ENCODE measurements around the gene S100A1. TPM values are rescaled to one million over a fixed set of nuclear protein-coding genes. Genes with fewer than 3 reads are reported as not detected.

Gene S100A1
- total RNA-seq, 1 experiment from 2014 or later: 1.3 TPM

DNA sequence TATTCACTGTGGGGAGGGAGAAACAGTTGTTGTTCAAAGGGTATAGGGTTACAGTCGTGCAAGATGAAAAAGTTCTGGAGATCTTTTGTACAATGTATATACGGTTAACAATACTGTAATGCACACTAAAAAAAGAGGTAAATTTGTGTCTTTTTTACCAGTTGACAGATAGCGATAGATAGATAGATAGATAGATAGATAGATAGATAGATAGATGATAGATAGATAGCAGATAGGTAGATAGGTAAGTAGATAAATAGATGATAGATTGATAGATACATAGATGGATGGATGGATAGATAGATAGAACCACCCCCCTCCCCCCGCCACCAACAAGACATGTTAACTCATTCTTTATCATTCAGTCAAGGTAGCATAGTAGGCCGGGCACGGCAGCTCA, 25.5 kb upstream of the S100A1 start (continued):
- TF ChIP-seq, protein P1, sequence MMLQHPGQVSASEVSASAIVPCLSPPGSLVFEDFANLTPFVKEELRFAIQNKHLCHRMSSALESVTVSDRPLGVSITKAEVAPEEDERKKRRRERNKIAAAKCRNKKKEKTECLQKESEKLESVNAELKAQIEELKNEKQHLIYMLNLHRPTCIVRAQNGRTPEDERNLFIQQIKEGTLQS (CRISPR knock-in tag; conservative IDR thresholded peaks at IDR 0.05): no peak
- TF ChIP-seq PRRX2 (CRISPR knock-in tag; IDR thresholded peaks at IDR 0.05) (no peak), MYBL2 (CRISPR knock-in tag; IDR thresholded peaks at IDR 0.05) (no peak), TEAD1 (CRISPR knock-in tag; IDR thresholded peaks at IDR 0.05) (no peak), ELF4 (CRISPR knock-in tag; IDR thresholded peaks at IDR 0.05; ENCODE audit: low read depth) (no peak)

DNA sequence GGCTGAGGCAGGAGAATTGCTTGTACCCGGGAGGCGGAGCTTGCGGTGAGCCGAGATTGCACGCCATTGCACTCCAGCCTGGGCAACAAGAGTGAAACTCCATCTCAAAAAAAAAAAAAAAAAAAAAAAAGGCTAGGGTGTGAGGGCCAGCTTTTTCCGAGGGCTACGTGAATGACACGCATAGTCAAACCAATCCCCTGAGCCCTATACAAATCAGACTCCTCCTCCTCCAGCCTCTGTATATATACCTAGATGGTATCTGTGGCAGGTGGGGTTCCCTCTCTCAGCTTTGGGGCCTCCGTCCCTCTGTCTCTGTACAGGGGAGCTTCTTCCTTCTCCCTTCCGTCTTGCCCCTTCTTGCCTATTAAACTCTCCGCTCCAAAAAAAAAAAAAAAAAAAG, 22.0 kb upstream of the S100A1 start:
- Mint-ChIP-seq H3K27ac (no peak overlapping the region), H3K4me3 (no peak overlapping the region), H3K4me1 (peaks cover 41% of the 10 kb centered on the region), H3K36me3 (no peaks in the 10 kb centered on the region; the same call in 1 of the 2 replicates), H3K27me3 (ENCODE audit: low read depth) (no peaks in the 10 kb centered on the region; the same call in 1 of the 2 replicates), H3K9me3 (no peaks in the 10 kb centered on the region)
- ChIA-PET CTCF (interaction anchor here (0.6 to 14.4 kb wide), 4 partner anchors 22 to 212 kb away, joined by 3 to 230 read pairs (median 4); partner anchors contain the start of genes S100A1 and S100A13), POLR2A (interaction anchor here (0.6 to 2.6 kb wide), 4 partner anchors 28 to 67 kb away, joined by 3 to 7 read pairs (median 5); partner anchors contain the start of gene CHTOP)
- TF ChIP-seq, protein P2, sequence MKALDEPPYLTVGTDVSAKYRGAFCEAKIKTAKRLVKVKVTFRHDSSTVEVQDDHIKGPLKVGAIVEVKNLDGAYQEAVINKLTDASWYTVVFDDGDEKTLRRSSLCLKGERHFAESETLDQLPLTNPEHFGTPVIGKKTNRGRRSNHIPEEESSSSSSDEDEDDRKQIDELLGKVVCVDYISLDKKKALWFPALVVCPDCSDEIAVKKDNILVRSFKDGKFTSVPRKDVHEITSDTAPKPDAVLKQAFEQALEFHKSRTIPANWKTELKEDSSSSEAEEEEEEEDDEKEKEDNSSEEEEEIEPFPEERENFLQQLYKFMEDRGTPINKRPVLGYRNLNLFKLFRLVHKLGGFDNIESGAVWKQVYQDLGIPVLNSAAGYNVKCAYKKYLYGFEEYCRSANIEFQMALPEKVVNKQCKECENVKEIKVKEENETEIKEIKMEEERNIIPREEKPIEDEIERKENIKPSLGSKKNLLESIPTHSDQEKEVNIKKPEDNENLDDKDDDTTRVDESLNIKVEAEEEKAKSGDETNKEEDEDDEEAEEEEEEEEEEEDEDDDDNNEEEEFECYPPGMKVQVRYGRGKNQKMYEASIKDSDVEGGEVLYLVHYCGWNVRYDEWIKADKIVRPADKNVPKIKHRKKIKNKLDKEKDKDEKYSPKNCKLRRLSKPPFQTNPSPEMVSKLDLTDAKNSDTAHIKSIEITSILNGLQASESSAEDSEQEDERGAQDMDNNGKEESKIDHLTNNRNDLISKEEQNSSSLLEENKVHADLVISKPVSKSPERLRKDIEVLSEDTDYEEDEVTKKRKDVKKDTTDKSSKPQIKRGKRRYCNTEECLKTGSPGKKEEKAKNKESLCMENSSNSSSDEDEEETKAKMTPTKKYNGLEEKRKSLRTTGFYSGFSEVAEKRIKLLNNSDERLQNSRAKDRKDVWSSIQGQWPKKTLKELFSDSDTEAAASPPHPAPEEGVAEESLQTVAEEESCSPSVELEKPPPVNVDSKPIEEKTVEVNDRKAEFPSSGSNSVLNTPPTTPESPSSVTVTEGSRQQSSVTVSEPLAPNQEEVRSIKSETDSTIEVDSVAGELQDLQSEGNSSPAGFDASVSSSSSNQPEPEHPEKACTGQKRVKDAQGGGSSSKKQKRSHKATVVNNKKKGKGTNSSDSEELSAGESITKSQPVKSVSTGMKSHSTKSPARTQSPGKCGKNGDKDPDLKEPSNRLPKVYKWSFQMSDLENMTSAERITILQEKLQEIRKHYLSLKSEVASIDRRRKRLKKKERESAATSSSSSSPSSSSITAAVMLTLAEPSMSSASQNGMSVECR (CRISPR knock-in tag; IDR thresholded peaks at IDR 0.05; ENCODE audit: borderline replicate concordance): no peak
- DNase-seq (ENCODE audit: low spot score): no peak
- no peak for ATAC-seq

- TF ChIP-seq, protein P3, sequence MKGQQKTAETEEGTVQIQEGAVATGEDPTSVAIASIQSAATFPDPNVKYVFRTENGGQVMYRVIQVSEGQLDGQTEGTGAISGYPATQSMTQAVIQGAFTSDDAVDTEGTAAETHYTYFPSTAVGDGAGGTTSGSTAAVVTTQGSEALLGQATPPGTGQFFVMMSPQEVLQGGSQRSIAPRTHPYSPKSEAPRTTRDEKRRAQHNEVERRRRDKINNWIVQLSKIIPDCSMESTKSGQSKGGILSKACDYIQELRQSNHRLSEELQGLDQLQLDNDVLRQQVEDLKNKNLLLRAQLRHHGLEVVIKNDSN (CRISPR knock-in tag; IDR thresholded peaks at IDR 0.05): no peak
- TF ChIP-seq OVOL2 (CRISPR knock-in tag; IDR thresholded peaks at IDR 0.05; ENCODE audit: borderline replicate concordance) (no peak), NFATC4 (CRISPR knock-in tag; IDR thresholded peaks at IDR 0.05) (no peak), ZNF232 (CRISPR knock-in tag; IDR thresholded peaks at IDR 0.05) (no peak), TEAD1 (CRISPR knock-in tag; IDR thresholded peaks at IDR 0.05) (no peak), KAT7 (CRISPR knock-in tag; IDR thresholded peaks at IDR 0.05; ENCODE audit: borderline replicate concordance) (no peak), CREB1 (CRISPR knock-in tag; IDR thresholded peaks at IDR 0.05) (no peak)
- TF ChIP-seq, protein P1 (CRISPR knock-in tag; conservative IDR thresholded peaks at IDR 0.05): no peak
- TF ChIP-seq, protein P4, sequence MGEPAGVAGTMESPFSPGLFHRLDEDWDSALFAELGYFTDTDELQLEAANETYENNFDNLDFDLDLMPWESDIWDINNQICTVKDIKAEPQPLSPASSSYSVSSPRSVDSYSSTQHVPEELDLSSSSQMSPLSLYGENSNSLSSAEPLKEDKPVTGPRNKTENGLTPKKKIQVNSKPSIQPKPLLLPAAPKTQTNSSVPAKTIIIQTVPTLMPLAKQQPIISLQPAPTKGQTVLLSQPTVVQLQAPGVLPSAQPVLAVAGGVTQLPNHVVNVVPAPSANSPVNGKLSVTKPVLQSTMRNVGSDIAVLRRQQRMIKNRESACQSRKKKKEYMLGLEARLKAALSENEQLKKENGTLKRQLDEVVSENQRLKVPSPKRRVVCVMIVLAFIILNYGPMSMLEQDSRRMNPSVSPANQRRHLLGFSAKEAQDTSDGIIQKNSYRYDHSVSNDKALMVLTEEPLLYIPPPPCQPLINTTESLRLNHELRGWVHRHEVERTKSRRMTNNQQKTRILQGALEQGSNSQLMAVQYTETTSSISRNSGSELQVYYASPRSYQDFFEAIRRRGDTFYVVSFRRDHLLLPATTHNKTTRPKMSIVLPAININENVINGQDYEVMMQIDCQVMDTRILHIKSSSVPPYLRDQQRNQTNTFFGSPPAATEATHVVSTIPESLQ (CRISPR knock-in tag; IDR thresholded peaks at IDR 0.05): no peak
- ChIA-PET CTCF (interaction anchor here (0.8 to 14.4 kb wide), 4 partner anchors 9 to 71 kb away, joined by 3 to 230 read pairs (median 5); partner anchors contain the start of genes S100A1, S100A13, S100A14 and S100A6), POLR2A (interaction anchor here (2.6 kb wide), 1 partner anchor 27 kb away, joined by 7 read pairs; the partner anchor contains the start of gene CHTOP)
Observed at GRCh38 chr1:153607381-153607780, 20.9 kb upstream of the S100A1 start.

More at GRCh38 chr1:153607381-153607780, 20.9 kb upstream of the S100A1 start:
- no peak for ATAC-seq
- no peaks in the 10 kb centered on the region for H3K9me3 Mint-ChIP-seq
- H3K27ac Mint-ChIP-seq: no peak overlapping the region
- no peaks in the 10 kb centered on the region for H3K36me3 Mint-ChIP-seq
- H3K4me3 Mint-ChIP-seq: no peak overlapping the region
- peaks cover 52% of the 10 kb centered on the region for H3K4me1 Mint-ChIP-seq
- no peak for DNase-seq (ENCODE audit: low spot score)
- no peaks in the 10 kb centered on the region; the same call in 1 of the 2 replicates for H3K27me3 Mint-ChIP-seq (ENCODE audit: low read depth)
